Measurements from ENCODE around the gene TRPC4.

- TF ChIP-seq, protein P1, sequence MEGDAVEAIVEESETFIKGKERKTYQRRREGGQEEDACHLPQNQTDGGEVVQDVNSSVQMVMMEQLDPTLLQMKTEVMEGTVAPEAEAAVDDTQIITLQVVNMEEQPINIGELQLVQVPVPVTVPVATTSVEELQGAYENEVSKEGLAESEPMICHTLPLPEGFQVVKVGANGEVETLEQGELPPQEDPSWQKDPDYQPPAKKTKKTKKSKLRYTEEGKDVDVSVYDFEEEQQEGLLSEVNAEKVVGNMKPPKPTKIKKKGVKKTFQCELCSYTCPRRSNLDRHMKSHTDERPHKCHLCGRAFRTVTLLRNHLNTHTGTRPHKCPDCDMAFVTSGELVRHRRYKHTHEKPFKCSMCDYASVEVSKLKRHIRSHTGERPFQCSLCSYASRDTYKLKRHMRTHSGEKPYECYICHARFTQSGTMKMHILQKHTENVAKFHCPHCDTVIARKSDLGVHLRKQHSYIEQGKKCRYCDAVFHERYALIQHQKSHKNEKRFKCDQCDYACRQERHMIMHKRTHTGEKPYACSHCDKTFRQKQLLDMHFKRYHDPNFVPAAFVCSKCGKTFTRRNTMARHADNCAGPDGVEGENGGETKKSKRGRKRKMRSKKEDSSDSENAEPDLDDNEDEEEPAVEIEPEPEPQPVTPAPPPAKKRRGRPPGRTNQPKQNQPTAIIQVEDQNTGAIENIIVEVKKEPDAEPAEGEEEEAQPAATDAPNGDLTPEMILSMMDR (conservative IDR thresholded peaks at IDR 0.05 in 1 of 2, IDR thresholded peaks at IDR 0.05 in 1 of 2; ENCODE audit: low read depth in 1 of 2, low read length in 2 of 2) = no peak
- TF ChIP-seq EZH2 (IDR thresholded peaks at IDR 0.05; ENCODE audit: low read length, missing control alignments) = no peak
Measured at GRCh38 chr13:37886879-37887278, 17.3 kb upstream of the TRPC4 start.

Data from fibroblast of lung (primary cell).